Non-pigmented ciliary epithelial cell (primary cell): ENCODE measurements around the gene PSMB4.
A peak's percentile ranks its signal among the peaks of the same experiment; 100 is the strongest.
"Not testable (repeated sequence)": the region's sequence is repeated elsewhere in the genome, so short reads cannot be mapped to it uniquely, and the experiment has no call there.

ENCODE experiments used
- DNase-seq: peaks from one replicate; pipeline ENCODE4 v3.0.0-alpha.2; 2010; ENCODE audit warnings: low read depth

The PSMB4 gene

GRCh38 chr1:151390221-151391078 lies 8.9 kb upstream of the PSMB4 start:
- not testable (repeated sequence) for DNase-seq

DNA sequence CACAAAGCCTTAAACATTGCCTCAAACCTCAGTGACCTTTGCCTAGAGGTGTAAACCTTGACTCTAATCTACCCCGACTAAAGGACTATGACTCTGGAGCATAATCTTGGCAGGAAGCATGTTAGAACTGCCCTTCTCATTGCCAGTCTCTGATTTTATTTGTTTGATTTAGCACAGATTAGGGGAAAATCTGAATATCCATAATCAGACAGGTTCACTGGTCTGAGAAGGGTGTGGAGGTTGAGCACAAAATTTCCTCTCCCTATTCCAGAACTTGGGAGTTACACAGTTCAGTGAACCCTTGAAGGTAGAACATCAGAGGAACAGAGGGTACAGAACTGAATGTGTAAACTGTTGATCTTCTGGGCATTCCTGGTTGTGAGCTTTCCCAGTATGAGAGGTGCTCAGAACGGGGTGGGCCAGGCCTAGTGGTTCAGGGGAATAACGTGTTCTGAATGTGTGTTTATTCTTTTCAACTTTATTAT lies 8.3 kb upstream of the PSMB4 start:
- DNase-seq: no peak

DNA sequence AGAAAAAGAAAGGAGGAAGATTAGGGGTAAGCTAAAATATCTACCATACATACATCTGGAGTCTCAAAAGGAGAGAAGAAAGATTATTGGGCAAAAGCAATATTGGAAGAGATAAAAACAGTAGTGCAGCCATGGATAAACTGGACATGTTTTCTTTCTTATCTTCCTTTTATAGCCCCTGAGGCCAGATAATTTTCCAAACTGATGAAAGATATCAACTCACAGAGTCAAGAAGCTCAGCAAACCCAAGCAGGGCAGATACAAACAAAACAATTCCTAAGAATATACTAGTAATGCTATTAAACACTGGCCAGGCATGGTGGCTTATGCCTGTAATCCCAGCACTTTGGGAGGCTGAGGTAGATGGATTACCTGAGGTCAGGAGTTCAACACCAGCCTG lies 5.8 kb upstream of the PSMB4 start:
- DNase-seq: no peak

- DNase-seq: not testable (repeated sequence)
Measured at GRCh38 chr1:151396265-151396664, 3.1 kb upstream of the PSMB4 start.

DNA sequence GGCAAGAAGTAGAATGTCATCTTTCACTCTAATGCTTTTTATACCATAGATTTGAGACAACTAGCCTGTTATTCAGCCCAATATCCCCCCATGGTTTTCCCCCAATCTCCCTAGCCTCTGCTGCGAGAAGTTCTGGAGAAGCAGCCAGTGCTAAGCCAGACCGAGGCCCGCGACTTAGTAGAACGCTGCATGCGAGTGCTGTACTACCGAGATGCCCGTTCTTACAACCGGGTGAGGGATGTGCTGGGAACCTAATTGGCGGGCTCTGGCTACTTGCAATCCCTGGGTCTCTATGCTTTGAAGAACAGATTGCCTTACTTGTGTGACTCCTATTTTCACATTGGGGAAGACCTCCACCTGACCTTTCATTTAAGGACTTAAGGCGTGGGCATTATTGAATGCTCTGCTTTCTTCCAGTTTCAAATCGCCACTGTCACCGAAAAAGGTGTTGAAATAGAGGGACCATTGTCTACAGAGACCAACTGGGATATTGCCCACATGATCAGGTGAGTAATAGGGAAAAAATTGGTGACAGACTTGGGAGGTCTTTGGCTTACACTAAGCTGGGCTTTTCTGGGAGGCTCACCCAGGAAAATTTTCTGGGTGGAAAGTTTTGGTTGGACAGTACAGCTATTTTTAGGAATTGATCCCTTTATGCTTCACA lies 1.9 kb downstream of the PSMB4 start:
- DNase-seq: no peak

DNA sequence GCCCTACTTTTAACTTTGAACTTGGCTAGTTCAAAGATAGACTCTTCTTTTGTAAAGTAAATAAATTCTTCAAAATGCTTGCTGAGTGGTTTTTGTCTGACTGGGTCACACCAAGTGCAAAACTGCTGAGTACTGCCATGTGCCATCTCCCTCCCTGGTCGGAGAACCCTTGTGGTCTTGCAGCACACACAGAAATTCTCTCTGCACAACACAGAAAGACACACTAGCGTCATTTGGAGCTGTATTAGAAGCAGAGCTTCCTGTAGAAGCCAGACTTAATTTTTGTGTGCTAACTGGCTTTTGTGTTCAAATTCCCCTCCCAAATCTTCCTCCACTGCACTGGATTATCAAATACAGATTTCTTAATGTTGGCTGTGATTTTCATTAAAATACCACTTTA lies 2.5 kb downstream of the PSMB4 start:
- no peak for DNase-seq

DNA sequence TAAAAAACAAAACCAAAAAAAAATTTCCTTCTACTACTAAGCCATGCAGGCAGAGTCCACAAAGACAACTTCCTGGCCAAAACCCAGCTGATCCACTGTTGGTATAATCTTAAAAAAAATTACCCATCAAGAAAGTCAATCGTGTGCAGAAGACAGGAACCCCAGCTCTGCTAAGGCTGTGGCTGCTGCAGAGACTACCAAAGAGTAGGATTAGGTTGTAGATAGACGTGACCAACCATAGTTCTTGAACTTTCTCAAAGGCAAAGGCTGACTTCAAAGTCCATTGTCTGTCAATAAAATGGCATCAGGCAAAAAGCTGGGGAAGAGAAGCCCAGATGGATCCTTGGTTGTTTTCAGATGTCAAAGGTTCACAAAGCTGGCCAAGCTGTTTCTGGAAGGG lies 3.4 kb downstream of the PSMB4 start:
- no peak for DNase-seq

DNA sequence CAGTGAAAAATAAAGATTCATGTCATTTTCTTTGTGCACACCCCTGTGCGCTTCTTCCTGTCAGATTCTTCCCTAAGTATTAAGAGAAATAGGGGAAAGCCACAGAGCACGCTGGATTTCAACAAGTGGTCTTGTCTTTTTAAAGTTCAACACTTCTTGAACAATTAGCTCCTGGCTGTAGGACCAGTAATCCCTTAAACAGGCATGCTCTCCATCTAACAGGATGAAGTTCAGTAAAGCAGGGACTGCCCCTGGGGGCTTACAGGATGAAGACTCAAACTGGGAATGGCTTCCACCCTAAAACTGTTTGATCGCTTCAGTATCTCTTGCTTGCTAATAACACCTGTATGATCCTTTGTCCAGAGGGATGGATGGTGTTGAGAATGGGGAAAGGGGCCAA lies 4.2 kb downstream of the PSMB4 start:
- DNase-seq: no peak

GRCh38 chr1:151405187-151405951 lies 6.0 kb downstream of the PSMB4 start:
- DNase-seq: no peak

DNA sequence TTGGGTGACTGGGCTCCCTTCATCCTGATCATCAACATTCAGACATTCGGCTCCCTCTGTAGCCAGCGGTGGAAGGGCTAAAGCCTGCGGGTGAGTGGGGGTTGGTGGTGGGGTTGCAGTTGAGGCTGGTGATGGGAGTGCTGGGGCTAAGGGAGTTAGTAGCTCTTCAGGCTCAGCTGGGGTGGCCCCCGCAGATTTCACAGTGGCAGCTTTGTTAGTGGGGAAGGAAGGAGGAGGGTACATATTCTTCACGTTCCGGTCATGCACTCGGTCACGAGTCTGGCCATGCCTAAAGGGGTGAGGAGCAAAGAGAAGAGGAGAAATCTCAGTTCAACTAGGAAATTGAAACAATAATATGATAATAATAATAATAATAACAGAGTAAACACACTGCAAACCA lies 6.8 kb downstream of the PSMB4 start:
- no peak for DNase-seq

- DNase-seq: no peak
Measured at GRCh38 chr1:151407304-151407703, 7.9 kb downstream of the PSMB4 start.

DNA sequence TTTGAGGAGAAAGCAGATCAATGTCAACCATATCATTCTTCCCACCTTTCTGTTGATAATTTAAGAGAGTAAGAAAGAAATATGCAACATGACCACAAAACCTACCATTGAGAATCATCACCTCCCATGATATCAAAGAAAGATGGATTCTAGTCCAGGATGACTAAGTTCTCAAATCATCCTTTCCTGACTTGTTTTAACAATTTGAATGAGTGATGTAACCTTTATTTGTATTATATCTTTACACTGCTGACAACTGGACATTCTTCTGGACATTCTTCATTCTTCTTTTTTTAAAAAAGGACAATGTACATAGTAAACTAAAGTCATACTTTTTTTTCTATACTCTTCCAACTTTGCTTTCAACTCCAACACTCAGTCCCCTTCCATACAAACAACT lies 9.5 kb downstream of the PSMB4 start:
- no peak for DNase-seq

- no peak for DNase-seq
Measured at GRCh38 chr1:151411884-151412283, 12.5 kb downstream of the PSMB4 start.

- DNase-seq: peak; percentile 36
Measured at GRCh38 chr1:151416231-151416630, 16.9 kb downstream of the PSMB4 start.

DNA sequence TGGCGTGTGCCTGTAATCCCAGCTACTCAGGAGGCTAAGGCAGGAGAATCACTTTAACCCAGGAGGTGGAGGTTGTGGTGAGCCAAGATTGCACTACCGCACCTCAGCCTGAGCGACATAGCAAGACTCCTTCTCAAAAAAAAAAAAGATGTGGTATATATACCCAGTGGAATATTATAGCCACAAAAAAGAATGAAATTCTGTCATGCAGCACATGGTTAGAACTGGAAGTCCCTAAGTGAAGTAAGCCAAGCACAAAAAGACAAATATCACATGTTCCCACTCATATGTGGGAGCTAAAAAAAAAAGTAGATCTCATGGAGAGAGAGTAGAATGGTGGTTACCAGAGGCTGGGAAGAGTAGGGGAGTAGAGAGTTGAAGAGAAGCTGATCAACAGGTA lies 18.7 kb downstream of the PSMB4 start:
- DNase-seq: no peak

DNA sequence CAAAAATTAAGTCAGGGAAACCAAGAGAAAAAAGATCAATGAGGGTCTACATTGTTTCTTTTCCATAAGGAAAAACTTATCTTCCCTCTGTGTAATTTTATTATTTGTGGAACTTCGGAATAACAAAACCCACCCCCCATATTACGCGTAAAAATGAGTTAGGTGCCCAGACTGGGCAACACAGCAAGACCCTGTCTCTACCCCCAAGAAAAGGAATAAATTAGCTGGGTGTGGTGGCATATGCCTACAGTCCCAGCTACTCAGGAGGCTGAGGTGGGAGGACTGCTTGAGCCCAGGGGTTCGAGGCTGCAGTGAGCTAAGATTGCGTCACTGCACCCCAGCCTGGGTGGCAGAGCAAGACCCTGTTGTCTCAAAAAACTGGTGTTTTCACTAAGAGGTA lies 20.4 kb downstream of the PSMB4 start:
- no peak for DNase-seq

DNA sequence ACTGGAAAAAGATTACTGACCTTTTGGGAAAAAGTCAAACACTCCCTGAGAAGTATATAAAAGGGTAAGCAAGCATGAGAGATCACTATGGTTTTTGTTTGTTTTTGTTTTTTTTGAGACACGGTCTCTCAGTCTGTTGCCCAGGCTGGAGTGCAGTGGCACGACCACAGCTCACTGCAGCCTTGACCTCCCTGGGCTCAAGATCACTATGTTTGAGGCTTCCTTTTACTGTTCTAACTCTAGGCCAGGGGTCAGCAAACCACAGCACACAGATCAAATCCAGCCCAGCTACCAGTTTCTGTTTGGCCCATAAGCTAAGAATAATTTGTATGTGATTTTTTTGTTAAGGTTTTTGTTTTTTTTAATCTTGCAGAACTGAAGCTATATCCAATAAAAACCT lies 25.7 kb downstream of the PSMB4 start:
- no peak for DNase-seq

GRCh38 chr1:151428068-151428467 lies 28.7 kb downstream of the PSMB4 start:
- DNase-seq: no peak

DNA sequence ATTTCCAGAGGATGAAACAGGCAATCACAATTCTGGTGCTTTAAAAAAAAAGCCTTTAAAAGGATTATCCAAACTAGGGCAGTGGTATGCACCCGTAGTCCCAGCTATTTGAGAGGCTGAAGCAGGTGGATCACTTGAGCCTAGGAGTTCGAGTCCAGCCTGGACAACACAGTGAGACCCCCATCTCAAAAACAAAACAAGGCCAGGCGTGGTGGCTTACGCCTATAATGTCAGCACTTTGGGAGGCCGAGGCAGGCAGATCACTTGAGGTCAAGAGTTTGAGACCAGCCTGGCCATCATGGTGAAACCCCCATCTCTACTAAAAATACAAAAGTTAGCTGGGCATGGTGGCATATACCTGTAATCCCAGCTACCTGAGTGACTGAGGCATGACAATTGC lies 34.5 kb downstream of the PSMB4 start:
- not testable (repeated sequence) for DNase-seq

DNA sequence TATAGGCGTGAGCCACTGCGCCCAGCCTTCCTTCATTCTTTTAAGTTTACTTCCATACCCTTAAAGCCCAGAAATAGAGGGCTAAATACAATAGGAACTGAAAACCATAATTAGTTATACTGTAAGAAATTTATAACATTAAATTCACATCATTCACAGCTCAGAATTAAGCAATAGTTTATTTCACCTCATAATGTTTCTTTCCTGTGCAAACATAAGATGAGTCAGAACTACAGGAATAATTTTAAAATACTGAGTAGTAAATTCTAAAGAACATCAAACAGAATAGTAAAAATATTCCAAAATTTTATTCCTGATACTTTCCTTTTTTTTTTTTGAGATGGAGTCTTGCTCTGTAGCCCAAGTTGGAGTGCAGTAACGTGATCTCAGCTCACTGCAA lies 35.8 kb downstream of the PSMB4 start:
- DNase-seq: no peak

DNA sequence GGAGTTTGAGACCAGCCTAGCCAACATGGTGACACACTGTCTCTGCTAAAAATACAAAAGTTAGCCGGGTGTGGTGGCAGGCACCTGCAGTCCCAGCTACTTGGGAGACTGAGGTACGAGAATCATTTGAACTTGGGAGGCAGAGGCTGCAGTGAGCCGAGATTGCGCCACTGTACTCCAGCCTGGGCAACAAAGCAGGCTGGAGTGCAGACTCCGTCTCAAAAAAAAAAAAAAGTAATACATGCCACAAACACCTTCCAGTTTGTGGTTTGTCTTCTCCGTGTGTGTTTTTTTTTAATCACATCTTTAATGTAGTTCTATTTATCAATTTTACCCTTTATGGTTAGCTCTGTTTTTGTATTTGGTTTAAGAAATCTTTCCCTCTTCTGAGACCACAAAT lies 37.6 kb downstream of the PSMB4 start:
- DNase-seq: no peak

DNA sequence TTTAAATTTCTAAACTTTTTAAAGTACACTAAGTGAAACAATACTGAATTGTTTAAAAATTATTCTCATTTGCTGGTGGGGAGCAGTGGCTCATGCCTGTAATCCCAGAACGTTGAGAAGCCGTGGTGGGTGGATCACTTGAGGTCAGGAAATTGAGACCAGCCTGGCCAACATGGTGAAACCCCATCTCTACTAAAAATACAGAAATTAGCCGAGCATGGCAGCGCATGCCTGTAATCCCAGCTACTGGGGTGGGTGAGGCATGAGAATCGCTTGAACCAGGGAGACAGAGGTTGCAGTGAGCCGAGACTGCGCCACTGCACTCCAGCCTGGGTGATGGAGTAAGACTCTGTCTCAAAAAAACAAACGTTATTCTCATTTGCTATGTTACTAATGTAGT lies 38.0 kb downstream of the PSMB4 start:
- not testable (repeated sequence) for DNase-seq
